K562 (cell line): ENCODE data around the gene SLC43A2.

Source experiments
- OTX1 ChIP-seq: fragments of 450-650 bp; formaldehyde crosslinking; IDR thresholded peaks from 2 replicates; pipeline ENCODE4 v1.4.0; 2022; ENCODE audit warnings: mild to moderate bottlenecking
- POLR2A ChIP-seq: fragments of 450-650 bp; conservative IDR thresholded peaks from 2 replicates; pipeline ENCODE4 v1.6.1; 2016
- POLR2AphosphoS5 ChIP-seq: IDR thresholded peaks from 2 replicates; pipeline ENCODE4 v1.6.1; 2011; ENCODE audit warnings: mild to moderate bottlenecking, low read depth, low read length, moderate library complexity; ENCODE audit not compliant: control insufficient read depth, insufficient read depth
- ZNF780A ChIP-seq: fragments of 250-450 bp; sonication (Bioruptor Pico); IDR thresholded peaks from 2 replicates; pipeline ENCODE4 v1.5.0; 2021; ENCODE audit warnings: mild to moderate bottlenecking
- TF ChIP-seq, protein P1 (sequence below): sonication (generic); formaldehyde crosslinking; IDR thresholded peaks from 2 replicates; pipeline ENCODE4 v1.8.1; 2023; ENCODE audit warnings: mild to moderate bottlenecking, missing genetic modification reagents
- TF ChIP-seq, protein P2 (sequence below): fragments of 150-350 bp; conservative IDR thresholded peaks from 2 replicates; pipeline ENCODE4 v1.6.1; 2014; ENCODE audit warnings: low read length

DNA sequence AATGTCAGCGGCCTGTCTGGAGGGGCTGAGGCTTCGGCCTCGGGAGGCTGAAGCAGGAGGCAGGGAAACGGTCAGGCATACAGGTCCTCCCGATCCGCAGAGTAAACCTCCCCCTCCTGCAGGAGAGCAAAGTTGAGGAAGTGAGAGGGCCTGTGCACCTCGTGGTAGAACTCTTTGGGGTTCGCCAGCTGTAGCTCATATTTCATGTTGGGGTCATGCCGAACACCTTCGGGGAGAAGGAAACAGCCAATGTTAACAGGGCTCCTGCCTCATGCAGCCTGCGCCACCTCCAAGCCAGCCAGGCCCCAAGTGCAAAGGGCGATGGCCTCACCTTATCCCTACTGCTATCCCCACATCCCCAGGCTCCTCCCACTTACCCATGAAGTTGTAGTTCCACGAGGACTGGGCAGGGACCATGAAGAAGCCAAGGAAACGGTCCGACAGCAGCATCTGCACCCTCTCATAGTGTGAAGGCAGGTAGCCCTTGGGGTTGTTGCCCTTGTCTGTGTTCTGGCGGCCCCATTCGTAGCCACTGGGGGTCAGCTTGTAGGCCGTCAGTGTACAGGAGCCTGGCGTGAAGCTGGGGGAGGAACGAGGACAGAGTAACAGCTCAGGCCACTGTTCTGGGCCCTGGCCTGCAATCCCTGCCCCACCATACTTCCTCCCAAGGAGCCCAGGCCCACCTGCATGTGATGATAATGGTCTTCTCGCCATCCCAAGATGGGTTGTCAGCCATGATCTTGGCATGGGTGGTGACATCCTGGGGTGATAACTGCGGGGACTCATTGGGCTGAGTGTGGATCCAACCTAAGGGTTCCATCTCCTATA is 22.3 kb upstream of the SLC43A2 start:
- TF ChIP-seq OTX1 (no peak), POLR2AphosphoS5 (no peak), POLR2A (no peak), ZNF780A (CRISPR knock-in tag) (no peak)
- TF ChIP-seq, protein P1, sequence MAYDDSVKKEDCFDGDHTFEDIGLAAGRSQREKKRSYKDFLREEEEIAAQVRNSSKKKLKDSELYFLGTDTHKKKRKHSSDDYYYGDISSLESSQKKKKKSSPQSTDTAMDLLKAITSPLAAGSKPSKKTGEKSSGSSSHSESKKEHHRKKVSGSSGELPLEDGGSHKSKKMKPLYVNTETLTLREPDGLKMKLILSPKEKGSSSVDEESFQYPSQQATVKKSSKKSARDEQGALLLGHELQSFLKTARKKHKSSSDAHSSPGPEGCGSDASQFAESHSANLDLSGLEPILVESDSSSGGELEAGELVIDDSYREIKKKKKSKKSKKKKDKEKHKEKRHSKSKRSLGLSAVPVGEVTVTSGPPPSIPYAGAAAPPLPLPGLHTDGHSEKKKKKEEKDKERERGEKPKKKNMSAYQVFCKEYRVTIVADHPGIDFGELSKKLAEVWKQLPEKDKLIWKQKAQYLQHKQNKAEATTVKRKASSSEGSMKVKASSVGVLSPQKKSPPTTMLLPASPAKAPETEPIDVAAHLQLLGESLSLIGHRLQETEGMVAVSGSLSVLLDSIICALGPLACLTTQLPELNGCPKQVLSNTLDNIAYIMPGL (CRISPR knock-in tag), result no peak
- TF ChIP-seq, protein P2, sequence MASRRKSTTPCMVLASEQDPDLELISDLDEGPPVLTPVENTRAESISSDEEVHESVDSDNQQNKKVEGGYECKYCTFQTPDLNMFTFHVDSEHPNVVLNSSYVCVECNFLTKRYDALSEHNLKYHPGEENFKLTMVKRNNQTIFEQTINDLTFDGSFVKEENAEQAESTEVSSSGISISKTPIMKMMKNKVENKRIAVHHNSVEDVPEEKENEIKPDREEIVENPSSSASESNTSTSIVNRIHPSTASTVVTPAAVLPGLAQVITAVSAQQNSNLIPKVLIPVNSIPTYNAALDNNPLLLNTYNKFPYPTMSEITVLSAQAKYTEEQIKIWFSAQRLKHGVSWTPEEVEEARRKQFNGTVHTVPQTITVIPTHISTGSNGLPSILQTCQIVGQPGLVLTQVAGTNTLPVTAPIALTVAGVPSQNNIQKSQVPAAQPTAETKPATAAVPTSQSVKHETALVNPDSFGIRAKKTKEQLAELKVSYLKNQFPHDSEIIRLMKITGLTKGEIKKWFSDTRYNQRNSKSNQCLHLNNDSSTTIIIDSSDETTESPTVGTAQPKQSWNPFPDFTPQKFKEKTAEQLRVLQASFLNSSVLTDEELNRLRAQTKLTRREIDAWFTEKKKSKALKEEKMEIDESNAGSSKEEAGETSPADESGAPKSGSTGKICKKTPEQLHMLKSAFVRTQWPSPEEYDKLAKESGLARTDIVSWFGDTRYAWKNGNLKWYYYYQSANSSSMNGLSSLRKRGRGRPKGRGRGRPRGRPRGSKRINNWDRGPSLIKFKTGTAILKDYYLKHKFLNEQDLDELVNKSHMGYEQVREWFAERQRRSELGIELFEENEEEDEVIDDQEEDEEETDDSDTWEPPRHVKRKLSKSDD, result no peak
